GM21619 (cell line): Measurements from ENCODE around the gene DOP1B.
"Not testable (repeated sequence)": the region's sequence is repeated elsewhere in the genome, so short reads cannot be mapped to it uniquely, and the experiment has no call there.

ENCODE experiments used
- ATAC-seq: cut with Tn5 transposase; IDR thresholded peaks from one replicate; pipeline ENCODE4 v1.9.1; 2021; ENCODE audit not compliant: unreplicated experiment

DOP1B gene

DNA sequence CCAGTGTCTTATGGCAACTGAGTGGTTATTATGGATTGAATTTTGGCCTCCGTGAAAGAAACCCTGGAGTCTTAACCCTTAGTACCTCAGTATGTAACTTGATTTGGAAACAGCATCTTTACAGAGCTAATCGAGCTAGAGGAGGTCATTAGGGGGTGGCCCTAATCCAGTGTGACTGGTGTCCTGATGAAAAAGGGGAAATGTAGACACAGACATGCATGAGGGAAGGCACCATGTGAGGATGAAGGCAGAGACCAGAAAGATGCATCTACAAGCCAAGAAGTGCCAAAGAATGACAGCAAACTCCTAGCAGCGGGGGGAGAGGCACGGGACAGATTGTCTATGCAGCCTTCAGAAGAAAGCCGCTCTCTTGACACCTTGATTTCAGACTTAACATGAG is 14.7 kb downstream of the DOP1B start:
- ATAC-seq = no peak

DNA sequence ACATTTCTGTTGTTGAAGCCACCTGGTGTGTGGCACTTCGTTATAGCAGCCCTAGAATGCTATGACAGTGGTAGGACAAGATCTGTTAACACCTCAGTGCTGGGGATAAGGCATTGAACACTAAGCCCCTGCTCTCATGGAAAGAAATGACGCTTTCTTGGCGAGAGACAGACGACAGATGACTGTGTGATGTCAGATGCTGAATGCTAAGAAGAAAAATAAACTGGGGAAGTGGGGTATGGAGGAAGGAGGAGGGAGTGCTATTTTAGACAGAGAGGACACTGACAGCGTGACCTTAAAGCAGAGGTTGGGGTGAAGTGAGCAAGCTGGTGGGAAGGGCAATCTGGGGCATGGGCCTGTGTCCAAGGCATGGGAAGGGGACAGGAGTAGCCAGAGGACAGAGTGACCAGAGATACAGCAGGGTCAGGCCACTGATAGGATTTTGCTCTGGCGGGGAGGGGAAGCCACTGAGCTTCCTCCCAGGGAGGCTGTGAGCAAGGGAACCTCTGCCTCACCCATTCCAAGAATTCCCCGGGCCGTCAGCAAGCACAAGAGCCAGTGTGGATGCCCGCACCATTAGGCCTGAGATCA is 15.2 kb downstream of the DOP1B start:
- no peak for ATAC-seq

DNA sequence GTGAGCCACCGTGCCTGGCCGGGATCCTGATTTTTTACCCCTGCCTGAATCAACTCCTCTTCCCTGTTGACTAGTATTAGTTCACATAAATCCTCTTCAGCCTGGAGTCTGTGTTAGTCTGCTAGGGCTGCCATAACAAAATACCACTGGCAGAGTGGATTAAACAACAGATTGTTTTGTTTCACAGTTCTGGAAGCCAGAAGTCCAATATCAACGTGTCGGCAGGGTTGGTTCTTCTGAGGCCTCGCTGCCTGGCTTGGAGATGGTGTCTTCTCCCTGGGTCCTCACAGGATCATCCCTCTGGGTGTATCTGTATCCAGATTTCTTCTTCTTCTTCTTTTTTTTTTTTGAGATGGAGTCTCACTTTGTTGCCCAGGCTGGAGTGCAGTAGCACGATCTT is 18.2 kb downstream of the DOP1B start:
- no peak for ATAC-seq

DNA sequence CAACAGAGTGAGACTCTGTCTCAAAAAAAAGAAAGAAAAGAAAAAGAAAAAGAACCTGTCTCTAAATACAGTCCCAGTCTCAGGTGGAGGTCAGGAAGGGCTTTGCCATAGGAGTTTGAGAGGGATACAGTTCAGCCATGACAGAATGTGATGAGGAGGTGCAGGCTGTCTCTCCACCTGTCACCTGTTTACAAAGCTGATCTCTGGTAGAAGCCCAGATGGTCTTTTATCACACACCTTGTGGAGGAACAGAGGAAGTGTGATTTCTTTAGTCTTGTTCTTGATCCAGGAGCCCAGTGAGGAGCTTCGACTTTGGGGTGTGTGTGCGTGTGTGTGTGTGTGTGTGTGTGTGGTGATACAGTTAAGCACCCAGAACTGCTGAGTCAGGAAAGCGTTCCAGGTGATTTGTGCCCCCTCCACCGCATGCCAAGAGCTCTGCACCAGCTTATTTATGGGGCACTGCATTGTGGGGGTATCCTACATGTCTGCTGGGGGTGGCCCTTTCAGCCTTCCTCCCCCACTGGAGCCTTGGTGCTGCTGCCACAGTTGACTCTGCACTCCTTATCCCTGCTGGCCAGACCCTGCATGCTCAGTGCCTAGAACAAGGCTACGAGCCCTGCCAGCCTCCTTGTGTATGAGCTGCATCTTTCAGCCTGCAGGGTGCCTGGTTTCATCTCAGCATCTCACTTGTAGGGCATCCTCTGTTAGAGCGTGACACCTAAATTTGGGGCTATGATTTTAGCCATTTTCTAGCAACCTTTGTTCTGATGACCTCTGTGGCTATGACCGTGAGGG is 19.3 kb downstream of the DOP1B start:
- no peak for ATAC-seq

DNA sequence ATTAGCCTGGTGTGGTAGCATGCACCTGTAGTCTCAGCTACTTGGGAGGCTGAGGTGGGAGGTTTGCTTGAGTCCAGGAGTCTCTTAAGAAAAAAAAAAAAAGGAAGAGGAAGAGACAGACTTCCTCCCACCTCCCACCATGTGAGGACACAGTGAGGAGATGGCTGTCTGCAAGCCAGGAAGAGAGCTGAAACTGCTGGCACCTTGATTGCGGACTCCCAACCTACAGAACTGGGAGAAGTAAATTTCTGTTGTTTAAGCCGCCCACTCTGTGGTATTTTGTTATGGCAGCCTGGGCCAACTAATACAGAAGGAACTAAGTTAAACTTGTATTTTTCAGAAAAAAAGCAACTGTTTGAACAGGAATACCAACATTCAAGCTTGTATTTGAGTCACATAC is 21.7 kb downstream of the DOP1B start:
- no peak for ATAC-seq

DNA sequence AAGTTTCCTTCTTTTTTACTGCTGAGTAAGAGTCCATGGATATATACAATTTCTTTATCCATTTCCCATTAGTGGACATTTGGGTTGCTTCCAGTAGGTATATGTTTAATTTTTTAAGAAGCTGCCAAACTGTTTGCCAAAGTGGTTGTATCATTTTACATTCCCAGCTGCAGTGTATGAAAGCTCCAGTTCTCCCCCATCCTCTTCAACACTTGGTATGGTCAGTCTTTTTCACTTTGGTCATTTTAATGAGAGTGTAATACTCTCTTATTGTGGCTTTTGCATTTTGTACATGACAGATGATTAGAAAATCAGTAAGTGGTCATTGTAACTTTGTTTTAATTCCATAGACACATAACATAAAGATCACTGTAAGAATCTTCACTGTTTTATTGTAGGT is 22.5 kb downstream of the DOP1B start:
- no peak for ATAC-seq

DNA sequence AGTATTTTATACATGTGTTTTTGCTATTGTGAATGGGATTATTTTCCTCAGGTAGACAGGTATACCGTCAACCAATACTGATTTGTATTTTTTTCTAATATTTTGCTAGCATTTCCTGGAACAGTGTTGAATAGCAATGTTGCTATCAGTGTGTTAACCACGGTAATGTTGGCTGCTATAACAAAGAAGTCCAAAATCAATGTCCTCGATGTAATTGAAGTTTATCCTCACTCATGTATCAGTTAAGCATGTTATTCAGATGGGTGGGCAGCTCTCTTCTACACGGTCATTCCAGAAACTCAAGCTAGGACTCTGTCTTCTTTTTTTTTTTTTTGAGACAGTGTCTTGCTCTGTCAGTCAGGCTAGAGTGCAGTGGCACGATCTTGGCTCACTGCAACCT is 24.3 kb downstream of the DOP1B start:
- ATAC-seq = no peak

DNA sequence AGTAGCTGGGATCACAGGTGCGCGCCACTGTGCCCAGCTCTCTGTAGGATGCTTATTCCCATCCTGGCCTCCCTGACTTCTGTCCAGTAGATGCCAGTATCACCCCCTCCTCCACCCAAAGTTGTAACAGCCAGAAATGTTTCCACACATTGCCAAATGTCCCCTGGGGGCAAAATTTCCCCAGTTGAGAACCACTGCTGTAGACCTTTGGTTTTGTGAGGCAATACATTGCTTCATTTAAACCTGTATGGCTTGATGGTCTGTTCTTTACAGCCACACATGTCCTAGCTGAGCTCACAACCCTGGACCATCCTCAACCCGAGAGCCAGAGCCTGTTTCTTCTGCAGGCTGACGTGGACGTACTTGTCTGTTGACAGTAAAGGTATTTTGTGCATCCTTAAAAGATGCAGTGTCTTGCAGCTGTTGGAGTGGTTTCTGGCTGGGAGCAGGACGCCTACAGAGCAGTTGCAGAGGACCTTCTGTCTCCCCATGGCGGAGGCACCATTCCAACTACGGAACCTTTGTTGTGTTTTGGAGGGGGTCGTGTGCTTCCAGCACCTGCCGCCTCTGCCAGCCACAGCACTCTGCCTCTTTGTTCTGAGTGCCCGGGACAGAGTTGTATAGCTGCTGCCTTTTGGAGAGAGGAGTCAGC is 26.6 kb downstream of the DOP1B start:
- ATAC-seq = no peak

DNA sequence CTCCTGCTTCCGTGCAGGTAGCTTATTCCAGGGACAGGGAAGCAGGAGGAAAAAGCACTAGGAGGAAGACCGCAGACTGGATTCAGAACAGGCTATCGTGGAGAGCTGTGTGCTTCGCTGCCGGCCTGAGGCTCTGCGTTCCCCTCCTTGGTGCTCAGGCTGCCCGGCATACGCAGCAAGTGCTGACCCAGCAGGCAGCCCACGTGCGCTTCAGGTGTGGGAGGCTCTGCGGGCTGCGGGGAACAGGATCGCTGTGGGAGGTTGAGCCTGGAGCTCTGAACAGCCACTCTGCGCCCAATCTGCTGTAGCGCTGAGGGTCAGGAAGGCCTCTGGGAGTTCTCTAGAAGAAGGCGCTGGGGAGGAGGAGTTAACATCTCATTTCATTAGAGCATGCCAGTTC is 27.9 kb downstream of the DOP1B start:
- ATAC-seq = no peak

DNA sequence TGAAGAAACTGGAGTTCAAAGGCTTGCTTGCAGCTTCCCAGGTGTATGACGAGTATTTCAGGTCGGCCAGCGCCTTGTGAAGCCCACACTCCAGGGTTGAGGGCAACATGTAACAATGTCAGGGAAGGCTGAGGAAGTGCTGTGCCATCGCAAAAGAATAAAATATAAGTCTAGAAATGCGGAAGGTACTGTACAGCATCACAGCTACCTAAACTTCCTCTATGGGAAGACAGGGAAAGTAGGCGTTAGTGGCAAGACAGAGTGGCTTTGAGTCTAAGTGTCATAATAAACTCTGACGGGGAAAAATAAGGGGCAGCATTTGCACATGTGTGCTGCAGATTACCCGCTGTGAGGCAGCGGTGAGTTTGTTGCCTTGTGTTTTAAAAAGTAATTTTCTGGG is 28.9 kb downstream of the DOP1B start:
- ATAC-seq = no peak

DNA sequence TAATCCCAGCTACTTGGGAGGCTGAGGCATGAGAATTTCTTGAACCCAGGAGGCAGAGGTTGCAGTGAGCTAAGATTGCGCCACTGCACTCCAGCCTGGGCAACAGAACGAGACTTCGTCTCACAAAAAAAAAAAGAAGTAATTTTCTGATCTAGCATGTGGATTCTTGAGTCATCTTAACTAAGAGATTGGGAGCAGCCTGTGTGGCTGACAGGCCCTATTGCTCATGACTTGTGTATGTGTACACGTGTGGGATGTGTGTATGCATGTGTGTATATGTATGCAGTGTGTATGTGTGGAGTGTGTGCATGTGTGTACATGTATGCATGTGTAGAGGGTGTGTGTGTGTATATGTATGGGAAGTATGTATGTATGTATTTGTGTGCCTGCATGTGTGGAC is 29.5 kb downstream of the DOP1B start:
- no peak for ATAC-seq

DNA sequence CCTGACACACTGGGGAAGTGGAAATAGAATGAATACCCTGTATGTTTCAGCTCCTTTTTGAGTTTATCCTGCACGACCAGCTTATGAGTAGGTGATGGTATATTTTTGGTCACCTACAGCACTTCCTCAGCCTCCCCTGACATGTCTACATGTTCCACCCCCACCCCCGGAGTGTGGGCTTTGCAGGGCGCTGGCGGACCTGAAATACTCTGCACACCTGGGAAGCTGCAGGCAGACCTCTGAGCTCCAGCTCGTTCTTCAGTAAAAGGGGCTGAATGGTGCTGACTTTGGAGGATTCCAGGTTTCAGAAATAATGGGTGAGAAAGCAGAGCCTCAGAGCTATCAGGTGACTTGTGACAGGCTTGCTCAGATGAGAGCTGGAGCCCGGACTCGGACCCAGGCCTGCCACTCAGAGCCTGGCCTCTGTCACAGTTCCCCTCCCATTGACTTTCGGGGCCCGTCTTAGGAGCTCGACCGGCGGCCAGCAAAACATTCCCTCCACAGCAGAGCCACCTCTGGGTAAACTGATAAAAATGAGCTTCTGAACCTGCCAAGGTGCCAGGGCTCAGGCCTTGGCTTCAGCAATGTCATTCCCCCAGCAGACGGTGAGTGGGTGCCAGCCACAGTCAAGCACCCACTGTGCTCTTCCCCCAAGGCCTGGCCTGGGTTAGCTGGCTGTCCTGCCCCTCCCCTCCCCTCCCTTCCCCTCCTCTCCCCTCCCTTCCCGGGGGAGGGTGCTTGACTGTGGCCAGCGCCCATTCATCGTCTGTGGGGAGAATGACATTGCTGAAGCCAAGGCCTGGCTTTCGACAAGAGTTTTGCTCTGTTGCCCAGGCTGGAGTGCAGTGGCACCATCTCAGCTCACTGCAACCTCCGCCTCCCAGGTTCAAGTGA is 30.1 kb downstream of the DOP1B start:
- ATAC-seq = no peak

DNA sequence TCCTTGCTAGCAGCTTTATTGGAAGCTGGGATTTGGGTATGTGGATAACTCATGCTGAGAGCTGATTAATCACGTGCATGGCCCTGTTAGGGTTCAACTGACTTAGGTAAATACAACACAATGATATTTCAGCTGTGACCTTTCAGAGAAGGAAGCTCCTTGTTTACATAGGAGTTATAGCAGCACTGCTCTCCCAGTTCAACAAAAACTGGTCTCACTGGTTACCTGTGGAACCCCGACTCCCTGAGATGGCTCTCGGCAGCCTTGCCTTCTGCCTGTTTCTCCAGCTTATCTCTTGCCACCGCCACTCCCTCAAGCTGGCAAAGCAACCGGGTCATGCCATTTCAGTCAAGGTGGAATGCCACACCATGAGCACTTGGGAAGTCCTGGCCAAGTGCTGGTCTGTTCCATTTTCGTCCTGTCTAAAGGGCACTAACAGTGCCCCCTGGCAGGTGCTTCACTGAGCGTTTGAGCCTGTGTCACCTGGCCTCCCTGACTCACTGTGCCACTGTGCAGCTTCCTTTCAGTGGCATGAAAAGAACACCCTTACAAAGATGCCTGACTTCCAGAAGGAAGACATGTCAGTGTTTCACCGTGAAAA is 31.6 kb downstream of the DOP1B start:
- no peak for ATAC-seq

DNA sequence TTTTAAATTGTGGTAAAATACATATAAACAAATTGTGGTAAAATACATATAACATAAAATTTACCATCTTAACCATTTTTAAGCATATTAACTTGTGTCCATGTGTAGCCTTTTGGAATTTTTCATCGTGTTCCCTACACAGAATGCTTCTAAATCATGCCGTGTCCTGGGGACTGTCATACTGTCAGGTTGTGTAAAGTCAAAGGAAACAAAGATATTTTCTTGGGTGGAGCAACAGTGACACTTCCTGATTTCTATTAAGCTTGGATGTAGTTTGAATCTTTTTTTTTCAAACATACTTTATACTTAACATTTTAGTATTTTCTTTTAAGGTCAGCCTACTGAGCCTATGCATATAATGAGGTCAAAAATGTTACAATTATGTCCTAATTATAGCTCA is 32.3 kb downstream of the DOP1B start:
- ATAC-seq = no peak

DNA sequence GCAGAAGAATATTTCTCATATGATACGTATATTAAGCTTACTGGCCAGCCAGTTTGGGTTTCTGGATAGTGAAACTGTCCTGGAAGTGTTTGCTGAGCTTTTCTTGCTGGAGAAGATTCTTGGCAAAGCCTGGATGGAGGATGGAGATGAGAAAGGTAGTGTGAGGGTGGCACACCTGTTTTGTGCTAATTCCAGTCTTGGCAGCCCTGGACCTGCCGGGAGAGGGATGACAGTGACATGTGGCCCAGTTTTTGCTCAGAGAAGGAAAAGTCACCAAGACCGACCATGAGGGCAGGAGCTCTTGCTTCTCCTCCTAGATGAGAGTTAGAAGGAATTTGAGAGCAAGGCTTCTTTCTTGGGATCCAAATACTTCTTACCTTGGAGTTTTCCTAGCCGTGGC is 34.1 kb downstream of the DOP1B start:
- no peak for ATAC-seq

DNA sequence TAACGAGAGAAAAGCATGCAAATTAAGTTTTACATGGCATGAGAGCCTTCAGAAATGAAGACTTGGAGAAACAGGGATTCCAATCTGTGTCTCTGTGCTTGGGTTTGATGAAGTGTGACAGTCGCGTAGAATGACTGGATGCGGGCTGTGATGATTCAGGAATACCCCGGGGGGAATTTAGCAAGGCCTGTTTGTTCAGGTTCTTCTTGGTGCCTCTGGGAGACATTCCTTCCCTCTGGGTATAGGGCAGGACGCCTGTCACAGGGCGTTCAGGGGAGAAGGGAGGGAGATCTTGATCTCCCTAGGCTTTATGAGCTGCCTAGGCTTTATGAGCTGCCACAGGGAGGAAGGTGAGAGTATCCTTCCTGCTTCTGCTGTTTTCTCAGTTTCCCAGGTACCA is 36.6 kb downstream of the DOP1B start:
- no peak for ATAC-seq

DNA sequence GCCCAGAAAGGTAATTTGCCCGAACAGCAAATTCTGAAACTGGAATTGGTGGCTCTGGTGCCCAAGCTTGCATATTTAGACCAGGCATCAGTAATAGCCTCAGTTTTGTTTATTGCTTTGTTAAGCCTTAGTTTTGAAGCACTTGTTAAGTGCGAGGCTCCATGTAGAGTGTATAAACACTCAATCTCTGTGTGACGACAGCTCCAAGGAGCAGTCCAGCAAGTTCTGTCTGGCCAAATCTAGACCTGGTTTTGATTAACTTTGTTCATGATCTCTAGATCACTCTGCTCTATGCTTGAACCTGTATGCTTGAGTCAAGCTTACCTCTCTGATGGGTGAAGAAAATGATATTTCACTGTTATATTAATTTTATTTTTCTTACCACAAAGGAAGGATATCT is 37.4 kb downstream of the DOP1B start:
- ATAC-seq = no peak

DNA sequence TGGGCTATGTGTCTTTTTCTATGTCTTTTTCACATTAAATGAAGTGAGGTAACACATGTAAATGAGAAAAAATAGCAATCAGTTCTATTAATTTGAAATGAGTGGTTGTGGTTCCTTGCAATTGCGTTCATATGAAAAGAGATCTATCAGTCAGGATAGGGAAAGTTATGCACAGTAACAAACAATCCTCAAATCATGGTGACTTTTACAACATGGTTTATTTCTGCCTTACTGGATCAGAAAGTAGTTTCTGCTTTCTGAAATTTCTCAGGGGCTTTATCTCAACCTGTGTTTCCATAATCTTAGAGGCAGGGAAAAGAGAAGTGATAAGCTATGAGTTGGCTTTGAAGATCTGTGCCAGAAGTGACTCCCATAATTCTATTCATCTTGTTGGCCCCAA is 39.0 kb downstream of the DOP1B start:
- no peak for ATAC-seq

DNA sequence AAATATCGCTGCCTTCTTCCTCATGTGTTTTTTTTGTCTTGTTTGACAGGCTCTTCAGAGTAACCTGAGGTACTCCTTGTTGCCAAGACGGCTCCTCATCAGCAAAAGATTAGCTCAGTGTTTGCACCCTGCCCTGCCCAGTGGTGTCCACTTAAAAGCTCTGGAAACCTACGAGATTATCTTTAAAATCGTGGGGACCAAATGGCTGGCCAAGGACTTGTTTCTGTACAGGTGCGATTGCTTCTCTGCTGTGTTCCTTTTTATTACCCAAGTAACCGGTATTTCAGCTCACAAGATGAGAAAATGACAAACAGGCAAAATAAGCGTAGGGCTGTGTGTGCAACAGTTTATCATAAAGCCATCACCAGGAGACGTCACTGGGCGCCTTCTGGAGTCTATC is 42.4 kb downstream of the DOP1B start:
- ATAC-seq = no peak

DNA sequence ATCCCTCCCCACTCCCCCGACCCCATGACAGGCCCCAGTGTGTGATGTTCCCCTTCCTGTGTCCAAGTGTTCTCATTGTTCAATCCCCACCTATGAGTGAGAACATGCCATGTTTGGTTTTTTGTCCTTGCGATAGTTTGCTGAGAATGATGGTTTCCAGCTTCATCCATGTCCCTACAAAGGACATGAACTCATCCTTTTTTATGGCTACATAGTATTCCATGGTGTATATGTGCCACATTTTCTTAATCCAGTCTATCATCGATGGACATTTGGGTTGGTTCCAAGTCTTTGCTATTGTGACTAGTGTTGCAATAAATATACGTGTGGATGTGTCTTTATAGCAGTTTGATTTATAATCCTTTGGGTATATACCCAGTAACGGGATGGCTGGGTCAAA is 43.0 kb downstream of the DOP1B start:
- not testable (repeated sequence) for ATAC-seq

DNA sequence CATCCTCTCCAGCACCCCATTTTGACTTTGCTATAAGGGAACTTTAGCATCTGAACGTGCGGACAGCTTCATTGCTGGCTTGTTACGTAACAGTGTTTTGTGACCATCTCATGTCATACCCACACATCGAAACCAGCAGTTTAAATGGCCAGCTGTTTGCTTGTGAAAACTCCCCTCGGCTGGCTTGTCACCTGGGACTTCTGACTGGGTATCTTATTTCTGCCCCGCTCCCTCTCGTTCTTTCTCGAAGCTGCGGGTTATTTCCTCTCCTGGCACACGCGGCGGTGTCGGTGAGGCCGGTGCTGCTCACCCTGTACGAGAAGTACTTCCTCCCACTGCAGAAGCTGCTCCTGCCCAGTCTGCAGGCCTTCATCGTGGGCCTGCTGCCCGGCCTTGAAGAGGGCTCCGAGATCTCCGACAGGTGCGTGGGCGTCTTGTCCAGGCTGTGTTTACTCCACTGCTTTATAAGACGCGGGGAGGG is 43.5 kb downstream of the DOP1B start:
- no peak for ATAC-seq
